ENCODE results near the gene TUBG2.
"Not testable (repeated sequence)": the region's sequence is repeated elsewhere in the genome, so short reads cannot be mapped to it uniquely, and the experiment has no call there.

The TUBG2 gene

DNA sequence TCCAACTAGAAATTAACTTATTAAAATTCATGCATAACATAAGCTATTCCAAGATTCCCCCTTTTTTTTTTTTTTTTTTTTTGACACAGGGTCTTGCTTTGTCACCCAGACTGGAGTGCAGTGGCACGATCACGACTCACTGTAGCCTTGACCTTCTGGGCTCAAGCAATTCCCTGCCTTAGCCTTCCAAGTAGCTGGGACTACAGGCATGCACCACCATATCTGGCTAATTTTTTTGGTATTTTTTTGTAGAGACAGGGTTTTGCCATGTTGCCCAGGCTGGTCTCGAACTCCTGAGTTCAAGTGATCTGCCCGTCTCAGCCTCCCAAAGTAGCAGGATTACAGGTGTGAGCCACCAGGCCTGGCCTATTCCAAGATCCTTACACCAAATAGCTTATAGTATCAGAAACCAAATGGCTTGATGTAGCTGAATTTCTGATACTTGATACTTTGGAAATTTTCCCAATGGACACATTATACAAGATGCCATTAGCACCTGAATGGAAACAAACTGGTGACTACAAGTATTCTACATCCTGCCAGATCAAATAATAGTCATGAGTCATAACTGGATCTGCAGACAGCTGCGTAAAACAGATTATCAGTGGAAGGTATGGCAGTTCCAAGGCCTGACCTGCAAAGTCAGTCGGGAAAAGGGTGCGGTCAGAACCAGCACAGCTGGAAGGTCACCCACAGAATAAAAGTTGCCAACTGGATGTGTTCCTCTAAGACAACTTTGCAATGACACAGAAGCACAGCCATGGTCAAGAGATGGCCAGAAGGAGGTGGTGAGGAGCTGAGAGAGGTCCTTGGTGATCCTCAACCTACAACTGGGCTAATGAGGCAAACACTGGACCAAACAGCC is 35.1 kb upstream of the TUBG2 start:
- Histone ChIP-seq H3K27me3 (ENCODE audit: low read depth, low read length) (no peaks in the 10 kb centered on the region), H3K4me3 (ENCODE audit: low read length) (no peak overlapping the region), H3K4me1 (ENCODE audit: low read length) (peaks cover 10% of the 10 kb centered on the region), H3K27ac (ENCODE audit: low read length) (no peak overlapping the region), H3K4me2 (ENCODE audit: low read length) (no peak overlapping the region), H3K9ac (ENCODE audit: low read length) (no peak overlapping the region), H3K79me2 (ENCODE audit: low read length) (no peaks in the 10 kb centered on the region), H4K20me1 (ENCODE audit: insufficient read depth, low read length) (no peaks in the 10 kb centered on the region), H3K36me3 (replicated peaks; ENCODE audit: low read depth, low read length) (no peaks in the 10 kb centered on the region), H3K9me3 (ENCODE audit: insufficient read depth, low read length) (no peaks in the 10 kb centered on the region), H2AFZ (ENCODE audit: low read depth, low read length) (no peak overlapping the region)
- TF ChIP-seq EZH2phosphoT487 (IDR thresholded peaks at IDR 0.05; ENCODE audit: low read depth): no peak
- TF ChIP-seq, protein P1, sequence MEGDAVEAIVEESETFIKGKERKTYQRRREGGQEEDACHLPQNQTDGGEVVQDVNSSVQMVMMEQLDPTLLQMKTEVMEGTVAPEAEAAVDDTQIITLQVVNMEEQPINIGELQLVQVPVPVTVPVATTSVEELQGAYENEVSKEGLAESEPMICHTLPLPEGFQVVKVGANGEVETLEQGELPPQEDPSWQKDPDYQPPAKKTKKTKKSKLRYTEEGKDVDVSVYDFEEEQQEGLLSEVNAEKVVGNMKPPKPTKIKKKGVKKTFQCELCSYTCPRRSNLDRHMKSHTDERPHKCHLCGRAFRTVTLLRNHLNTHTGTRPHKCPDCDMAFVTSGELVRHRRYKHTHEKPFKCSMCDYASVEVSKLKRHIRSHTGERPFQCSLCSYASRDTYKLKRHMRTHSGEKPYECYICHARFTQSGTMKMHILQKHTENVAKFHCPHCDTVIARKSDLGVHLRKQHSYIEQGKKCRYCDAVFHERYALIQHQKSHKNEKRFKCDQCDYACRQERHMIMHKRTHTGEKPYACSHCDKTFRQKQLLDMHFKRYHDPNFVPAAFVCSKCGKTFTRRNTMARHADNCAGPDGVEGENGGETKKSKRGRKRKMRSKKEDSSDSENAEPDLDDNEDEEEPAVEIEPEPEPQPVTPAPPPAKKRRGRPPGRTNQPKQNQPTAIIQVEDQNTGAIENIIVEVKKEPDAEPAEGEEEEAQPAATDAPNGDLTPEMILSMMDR (IDR thresholded peaks at IDR 0.05; ENCODE audit: low read depth, low read length): no peak

DNA sequence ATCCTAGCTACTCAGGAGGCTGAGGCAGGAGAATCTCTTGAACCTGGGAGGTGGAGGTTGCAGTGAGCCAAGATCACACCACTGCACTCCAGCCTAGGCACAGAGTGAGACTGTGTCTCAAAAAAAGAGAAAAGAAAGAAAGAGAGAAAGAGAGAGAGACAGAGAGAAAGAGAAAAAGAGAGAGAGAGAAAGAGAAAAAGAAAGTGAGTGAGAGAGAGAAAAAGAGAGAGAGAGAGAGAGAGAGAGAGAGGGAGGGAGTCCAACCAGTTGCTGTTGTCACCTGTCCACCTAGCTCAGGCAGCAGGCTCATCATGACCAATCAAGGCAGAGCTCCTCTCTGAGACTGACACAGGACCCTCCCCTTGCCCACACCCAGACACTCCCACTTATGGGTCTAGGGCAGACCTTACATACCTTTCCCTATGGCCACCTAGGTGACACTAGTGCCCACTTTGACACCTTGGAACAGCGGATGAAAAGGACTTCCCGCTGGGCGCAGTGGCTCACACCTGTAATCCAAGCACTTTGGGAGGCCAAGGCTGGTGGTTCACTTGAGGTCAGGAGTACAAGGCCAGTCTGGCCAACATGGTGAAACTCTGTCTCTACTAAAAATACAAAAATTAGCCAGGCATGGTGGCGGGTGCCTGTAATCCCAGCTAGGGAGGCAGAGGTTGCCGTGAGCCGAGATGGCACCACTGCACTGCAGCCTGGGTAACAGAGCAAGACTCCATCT is 31.9 kb upstream of the TUBG2 start:
- not testable (repeated sequence) for H3K9me3 ChIP-seq (ENCODE audit: insufficient read depth, low read length); H2AFZ ChIP-seq (ENCODE audit: low read depth, low read length); H4K20me1 ChIP-seq (ENCODE audit: insufficient read depth, low read length); H3K4me2 ChIP-seq (ENCODE audit: low read length); H3K9ac ChIP-seq (ENCODE audit: low read length); H3K4me1 ChIP-seq (ENCODE audit: low read length); H3K27ac ChIP-seq (ENCODE audit: low read length); H3K36me3 ChIP-seq (replicated peaks; ENCODE audit: low read depth, low read length); H3K27me3 ChIP-seq (ENCODE audit: low read depth, low read length); H3K79me2 ChIP-seq (ENCODE audit: low read length); H3K4me3 ChIP-seq (ENCODE audit: low read length)

DNA sequence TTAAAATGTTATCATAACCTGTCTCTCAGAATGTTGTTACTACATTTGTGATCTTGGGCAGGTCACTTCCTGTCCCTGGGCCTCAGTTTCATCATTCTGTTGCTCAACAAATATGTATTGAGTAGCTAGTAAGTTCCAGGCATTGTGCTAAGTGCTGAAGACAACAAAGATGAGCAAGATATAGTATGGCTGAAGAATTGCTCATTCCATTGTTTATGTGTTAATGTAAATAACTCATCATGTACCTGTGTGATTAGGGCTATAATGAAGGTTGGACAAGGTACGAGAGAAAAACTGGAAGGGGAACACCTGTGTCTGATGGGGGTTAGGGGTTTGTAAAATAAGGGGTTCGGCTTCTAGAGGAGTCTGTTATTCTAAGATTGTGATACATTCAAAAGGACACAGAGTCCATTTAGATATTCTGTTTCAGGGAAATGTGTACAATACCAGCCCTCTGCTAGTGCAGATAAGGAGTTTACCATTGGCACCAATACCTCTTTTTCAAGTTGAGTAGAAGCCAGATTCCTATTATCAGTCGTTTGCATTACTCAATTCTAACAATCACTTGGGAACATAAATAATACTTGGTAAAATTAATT is 29.6 kb upstream of the TUBG2 start:
- H3K4me3 ChIP-seq (ENCODE audit: low read length): no peak overlapping the region
- H3K4me2 ChIP-seq (ENCODE audit: low read length): no peak overlapping the region
- H3K27me3 ChIP-seq (ENCODE audit: low read depth, low read length): no peaks in the 10 kb centered on the region
- no peak for TF ChIP-seq EZH2phosphoT487 (IDR thresholded peaks at IDR 0.05; ENCODE audit: low read depth)
- H3K4me1 ChIP-seq (ENCODE audit: low read length): no peaks in the 10 kb centered on the region
- no peak overlapping the region for H3K27ac ChIP-seq (ENCODE audit: low read length)
- H3K36me3 ChIP-seq (replicated peaks; ENCODE audit: low read depth, low read length): no peaks in the 10 kb centered on the region
- H3K9me3 ChIP-seq (ENCODE audit: insufficient read depth, low read length): no peaks in the 10 kb centered on the region
- no peak overlapping the region for H3K9ac ChIP-seq (ENCODE audit: low read length)
- no peak overlapping the region for H2AFZ ChIP-seq (ENCODE audit: low read depth, low read length)
- H4K20me1 ChIP-seq (ENCODE audit: insufficient read depth, low read length): no peaks in the 10 kb centered on the region
- H3K79me2 ChIP-seq (ENCODE audit: low read length): no peaks in the 10 kb centered on the region

DNA sequence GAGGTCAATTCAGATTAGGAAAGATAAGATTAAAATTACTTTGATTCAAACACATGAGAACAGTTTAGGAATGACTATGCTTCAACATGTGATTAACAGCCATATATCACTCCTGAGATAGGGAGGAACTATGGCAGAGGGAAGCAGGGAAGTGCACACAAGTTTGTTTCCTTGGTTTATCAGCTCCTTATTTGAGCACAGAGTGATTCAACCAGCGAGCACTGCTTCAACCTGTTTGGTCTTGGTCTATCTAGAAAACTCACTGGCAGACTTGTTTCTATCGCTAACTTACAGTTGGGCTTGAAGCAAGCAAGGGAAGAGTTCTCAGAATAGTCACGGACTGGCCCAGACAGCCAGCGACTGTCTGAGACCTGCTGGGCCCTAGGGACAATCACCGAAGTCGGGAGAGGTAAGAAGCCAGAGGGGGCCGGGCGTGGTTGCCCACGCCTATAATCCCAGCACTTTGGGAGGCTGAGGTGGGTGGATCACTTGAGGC is 26.1 kb upstream of the TUBG2 start:
- Histone ChIP-seq H3K36me3 (replicated peaks; ENCODE audit: low read depth, low read length) (no peaks in the 10 kb centered on the region), H3K27ac (ENCODE audit: low read length) (no peak overlapping the region), H3K4me1 (ENCODE audit: low read length) (no peaks in the 10 kb centered on the region), H3K4me2 (ENCODE audit: low read length) (no peak overlapping the region), H4K20me1 (ENCODE audit: insufficient read depth, low read length) (no peaks in the 10 kb centered on the region), H3K9me3 (ENCODE audit: insufficient read depth, low read length) (no peaks in the 10 kb centered on the region), H3K9ac (ENCODE audit: low read length) (no peak overlapping the region), H3K27me3 (ENCODE audit: low read depth, low read length) (no peaks in the 10 kb centered on the region), H3K4me3 (ENCODE audit: low read length) (no peak overlapping the region), H2AFZ (ENCODE audit: low read depth, low read length) (no peak overlapping the region; the same call in 1 of the 2 replicates), H3K79me2 (ENCODE audit: low read length) (no peaks in the 10 kb centered on the region)
- TF ChIP-seq, protein P1 (IDR thresholded peaks at IDR 0.05; ENCODE audit: low read depth, low read length): no peak
- TF ChIP-seq EZH2phosphoT487 (IDR thresholded peaks at IDR 0.05; ENCODE audit: low read depth): no peak

Data from OCI-LY3 (cell line).